Measurements from ENCODE around the gene LEF1.

Gene LEF1

GRCh38 chr4:108152980-108153379 lies 15.8 kb downstream of the LEF1 start:
- Histone ChIP-seq H3K27ac (ENCODE audit: low read length) (no peak overlapping the region), H3K9me3 (ENCODE audit: insufficient read depth, low read length) (no peaks in the 10 kb centered on the region), H3K4me2 (ENCODE audit: low read length) (no peak overlapping the region), H3K79me2 (ENCODE audit: low read length) (peaks cover 25% of the 10 kb centered on the region; the same call in 1 of the 2 replicates), H3K36me3 (replicated peaks; ENCODE audit: low read depth, low read length) (peaks cover 7% of the 10 kb centered on the region), H3K4me1 (ENCODE audit: low read length) (peaks cover 39% of the 10 kb centered on the region), H2AFZ (ENCODE audit: low read depth, low read length) (no peak overlapping the region), H3K4me3 (ENCODE audit: low read length) (no peak overlapping the region), H4K20me1 (ENCODE audit: insufficient read depth, low read length) (no peaks in the 10 kb centered on the region; the same call in 1 of the 2 replicates), H3K27me3 (ENCODE audit: low read depth, low read length) (no peaks in the 10 kb centered on the region), H3K9ac (ENCODE audit: low read length) (no peak overlapping the region)
- TF ChIP-seq CTCF (IDR thresholded peaks at IDR 0.05; ENCODE audit: low read depth, low read length) (no peak), EZH2phosphoT487 (IDR thresholded peaks at IDR 0.05; ENCODE audit: low read depth) (no peak)

GRCh38 chr4:108149588-108150380 lies 18.9 kb downstream of the LEF1 start:
- TF ChIP-seq CTCF (IDR thresholded peaks at IDR 0.05; ENCODE audit: low read depth, low read length) (no peak), EZH2phosphoT487 (IDR thresholded peaks at IDR 0.05; ENCODE audit: low read depth) (no peak)
- Histone ChIP-seq H3K9ac (ENCODE audit: low read length) (no peak overlapping the region), H3K4me2 (ENCODE audit: low read length) (peak overlapping the region; percentile 30; the same call in 1 of the 2 replicates), H2AFZ (ENCODE audit: low read depth, low read length) (no peak overlapping the region), H3K27me3 (ENCODE audit: low read depth, low read length) (no peaks in the 10 kb centered on the region), H3K9me3 (ENCODE audit: insufficient read depth, low read length) (no peaks in the 10 kb centered on the region), H3K79me2 (ENCODE audit: low read length) (peaks cover 19% of the 10 kb centered on the region; the same call in 1 of the 2 replicates), H3K4me3 (ENCODE audit: low read length) (no peak overlapping the region), H3K27ac (ENCODE audit: low read length) (no peak overlapping the region), H3K36me3 (replicated peaks; ENCODE audit: low read depth, low read length) (peaks cover 11% of the 10 kb centered on the region), H4K20me1 (ENCODE audit: insufficient read depth, low read length) (no peaks in the 10 kb centered on the region; the same call in 1 of the 2 replicates), H3K4me1 (ENCODE audit: low read length) (peaks cover 19% of the 10 kb centered on the region)

- H3K36me3 ChIP-seq (replicated peaks; ENCODE audit: low read depth, low read length) = peaks cover 11% of the 10 kb centered on the region
Observed at GRCh38 chr4:108148316-108148715, 20.4 kb downstream of the LEF1 start.

More at GRCh38 chr4:108148316-108148715, 20.4 kb downstream of the LEF1 start:
- no peak overlapping the region for H3K4me3 ChIP-seq (ENCODE audit: low read length)
- TF ChIP-seq EZH2phosphoT487 (IDR thresholded peaks at IDR 0.05; ENCODE audit: low read depth) (no peak), CTCF (IDR thresholded peaks at IDR 0.05; ENCODE audit: low read depth, low read length) (no peak)
- H4K20me1 ChIP-seq (ENCODE audit: insufficient read depth, low read length) = no peaks in the 10 kb centered on the region; the same call in 1 of the 2 replicates
- H3K27ac ChIP-seq (ENCODE audit: low read length) = no peak overlapping the region
- H3K4me1 ChIP-seq (ENCODE audit: low read length) = peaks cover 10% of the 10 kb centered on the region
- no peak overlapping the region for H2AFZ ChIP-seq (ENCODE audit: low read depth, low read length)
- no peak overlapping the region for H3K9ac ChIP-seq (ENCODE audit: low read length)
- no peak overlapping the region for H3K4me2 ChIP-seq (ENCODE audit: low read length)
- peaks cover 24% of the 10 kb centered on the region; the same call in 1 of the 2 replicates for H3K79me2 ChIP-seq (ENCODE audit: low read length)
- H3K27me3 ChIP-seq (ENCODE audit: low read depth, low read length) = no peaks in the 10 kb centered on the region
- no peaks in the 10 kb centered on the region for H3K9me3 ChIP-seq (ENCODE audit: insufficient read depth, low read length)
